Astrocyte of the cerebellum (primary cell): ENCODE data around the gene DNM3.
A peak's percentile ranks its signal among the peaks of the same experiment; 100 is the strongest.
"Not testable (repeated sequence)": the region's sequence is repeated elsewhere in the genome, so short reads cannot be mapped to it uniquely, and the experiment has no call there.

Experiments used
- DNase-seq: peaks from one replicate; pipeline ENCODE4 v3.0.0-alpha.2; 2011; ENCODE audit warnings: low read depth
- H3K4me3 ChIP-seq: 2 replicates; pipeline ENCODE4 v1.5.1; 2011; ENCODE audit warnings: mild to moderate bottlenecking, low read depth, low read length, moderate library complexity
- in situ Hi-C: cut with HindIII; loops from 2 replicates; pipeline ENCODE4 v1.10.0; 2017; ENCODE audit warnings: low sequenced_read_pairs
- TF ChIP-seq, protein P1 (sequence below): IDR thresholded peaks from 2 replicates; pipeline ENCODE4 v1.5.1; 2012; ENCODE audit warnings: low read length, low read depth, moderate library complexity, mild to moderate bottlenecking; ENCODE audit errors: missing control alignments

DNM3 gene

GRCh38 chr1:172292840-172293239 is 451.5 kb downstream of the DNM3 start:
- H3K4me3 ChIP-seq: no peak overlapping the region
- in situ Hi-C loops: no loop called here
- TF ChIP-seq, protein P1, sequence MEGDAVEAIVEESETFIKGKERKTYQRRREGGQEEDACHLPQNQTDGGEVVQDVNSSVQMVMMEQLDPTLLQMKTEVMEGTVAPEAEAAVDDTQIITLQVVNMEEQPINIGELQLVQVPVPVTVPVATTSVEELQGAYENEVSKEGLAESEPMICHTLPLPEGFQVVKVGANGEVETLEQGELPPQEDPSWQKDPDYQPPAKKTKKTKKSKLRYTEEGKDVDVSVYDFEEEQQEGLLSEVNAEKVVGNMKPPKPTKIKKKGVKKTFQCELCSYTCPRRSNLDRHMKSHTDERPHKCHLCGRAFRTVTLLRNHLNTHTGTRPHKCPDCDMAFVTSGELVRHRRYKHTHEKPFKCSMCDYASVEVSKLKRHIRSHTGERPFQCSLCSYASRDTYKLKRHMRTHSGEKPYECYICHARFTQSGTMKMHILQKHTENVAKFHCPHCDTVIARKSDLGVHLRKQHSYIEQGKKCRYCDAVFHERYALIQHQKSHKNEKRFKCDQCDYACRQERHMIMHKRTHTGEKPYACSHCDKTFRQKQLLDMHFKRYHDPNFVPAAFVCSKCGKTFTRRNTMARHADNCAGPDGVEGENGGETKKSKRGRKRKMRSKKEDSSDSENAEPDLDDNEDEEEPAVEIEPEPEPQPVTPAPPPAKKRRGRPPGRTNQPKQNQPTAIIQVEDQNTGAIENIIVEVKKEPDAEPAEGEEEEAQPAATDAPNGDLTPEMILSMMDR: no peak
- DNase-seq: no peak

DNA sequence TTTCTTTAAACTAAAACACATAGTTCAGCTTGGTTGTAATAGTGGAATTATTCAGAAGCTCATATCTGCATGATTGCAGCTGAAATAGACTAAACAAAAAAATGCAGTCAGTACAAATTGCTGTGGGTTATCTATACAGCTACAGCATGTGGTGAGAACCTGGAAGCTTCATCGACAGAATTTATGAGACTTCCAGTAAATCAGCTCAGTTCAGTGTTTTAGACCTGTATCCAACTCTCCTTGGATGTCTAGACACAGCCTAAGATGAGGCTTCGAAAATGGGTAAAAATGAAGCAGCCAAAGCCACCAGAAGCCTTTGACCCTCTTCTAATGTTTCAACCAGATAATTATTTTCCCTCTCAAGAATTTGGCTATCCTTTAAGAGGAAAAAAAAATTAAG is 452.1 kb downstream of the DNM3 start:
- DNase-seq: peak; percentile 60
- TF ChIP-seq, protein P1: no peak
- in situ Hi-C loops: no loop called here
- H3K4me3 ChIP-seq: no peak overlapping the region

GRCh38 chr1:172298141-172298540 is 456.8 kb downstream of the DNM3 start:
- DNase-seq: no peak
- in situ Hi-C loops: no loop called here
- H3K4me3 ChIP-seq: no peak overlapping the region
- TF ChIP-seq, protein P1: no peak

- DNase-seq: no peak
- in situ Hi-C loops: no loop called here
- TF ChIP-seq, protein P1: no peak
Observed at GRCh38 chr1:172298911-172299310, 457.6 kb downstream of the DNM3 start.

GRCh38 chr1:172299515-172299914 is 458.2 kb downstream of the DNM3 start:
- no peak overlapping the region for H3K4me3 ChIP-seq
- TF ChIP-seq, protein P1: no peak
- no peak for DNase-seq
- in situ Hi-C loops: no loop called here

More at GRCh38 chr1:172298911-172299310, 457.6 kb downstream of the DNM3 start:
- H3K4me3 ChIP-seq: no peak overlapping the region

DNA sequence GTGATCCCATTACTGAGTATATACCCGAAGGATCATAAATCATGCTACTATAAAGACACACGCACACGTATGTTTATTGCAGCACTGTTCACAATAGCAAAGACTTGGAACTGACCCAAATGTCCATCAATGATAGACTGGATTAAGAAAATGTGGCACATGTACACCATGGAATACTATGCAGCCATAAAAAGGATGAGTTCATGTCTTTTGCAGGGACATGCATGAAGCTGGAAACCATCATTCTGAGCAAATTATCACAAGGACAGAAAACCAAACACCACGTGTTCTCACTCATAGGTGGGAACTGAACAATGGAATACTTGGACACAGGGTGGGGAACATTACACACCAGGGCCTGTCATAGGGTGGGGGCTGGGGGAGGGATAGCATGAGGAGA is 466.2 kb downstream of the DNM3 start:
- DNase-seq, in situ Hi-C loops, H3K4me3 ChIP-seq: not testable (repeated sequence)

- no peak for DNase-seq
- no peak overlapping the region for H3K4me3 ChIP-seq
- in situ Hi-C loops: no loop called here
- TF ChIP-seq, protein P1: no peak
Observed at GRCh38 chr1:172308142-172308541, 466.8 kb downstream of the DNM3 start.
